GM18870 (cell line): ENCODE results near the gene CITED2.
"Not testable (repeated sequence)": the region's sequence is repeated elsewhere in the genome, so short reads cannot be mapped to it uniquely, and the experiment has no call there.

ENCODE experiments used
- ATAC-seq: cut with Tn5 transposase; IDR thresholded peaks from one replicate; pipeline ENCODE4 v1.9.1; 2021; ENCODE audit warnings: moderate library complexity; ENCODE audit not compliant: unreplicated experiment

The CITED2 gene, protein sequence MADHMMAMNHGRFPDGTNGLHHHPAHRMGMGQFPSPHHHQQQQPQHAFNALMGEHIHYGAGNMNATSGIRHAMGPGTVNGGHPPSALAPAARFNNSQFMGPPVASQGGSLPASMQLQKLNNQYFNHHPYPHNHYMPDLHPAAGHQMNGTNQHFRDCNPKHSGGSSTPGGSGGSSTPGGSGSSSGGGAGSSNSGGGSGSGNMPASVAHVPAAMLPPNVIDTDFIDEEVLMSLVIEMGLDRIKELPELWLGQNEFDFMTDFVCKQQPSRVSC

GRCh38 chr6:139374357-139375225 is at the start of gene CITED2:
CITED2 (minus strand) TSS chr6:139374648; CDS start chr6:139373944, 704 bp downstream.
- ATAC-seq = peak; percentile 81

DNA sequence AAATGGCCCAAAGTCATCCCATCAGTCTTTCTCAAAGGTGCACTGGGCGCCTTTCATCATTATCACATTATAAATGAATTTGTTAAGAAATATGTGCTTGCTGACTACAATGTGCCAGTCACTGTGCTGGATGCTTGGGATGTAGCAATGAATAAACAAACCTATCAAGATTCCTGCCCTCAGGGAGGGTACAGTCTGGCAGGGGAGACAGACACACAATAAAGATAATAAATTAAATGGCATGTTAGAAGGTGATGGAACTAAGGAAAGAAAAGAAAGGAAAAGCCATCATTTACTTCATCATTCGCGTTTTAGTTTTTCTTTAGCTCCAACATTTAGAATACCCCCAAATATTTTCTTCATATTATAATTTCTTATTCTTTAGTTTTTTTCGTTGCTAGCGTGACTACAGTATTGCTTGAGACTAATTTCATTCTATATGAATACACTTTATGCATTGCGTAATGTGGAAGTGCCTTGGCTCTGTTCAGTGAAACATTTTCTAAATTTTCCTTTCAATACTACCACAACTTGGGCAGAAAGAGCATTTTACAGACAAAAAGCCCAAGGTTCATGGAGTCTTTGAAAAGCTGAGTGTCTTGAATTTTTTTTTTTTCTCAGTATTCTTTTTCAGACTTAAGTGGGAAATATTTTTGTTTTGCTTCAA is 48.7 kb upstream of the CITED2 start:
- no peak for ATAC-seq

DNA sequence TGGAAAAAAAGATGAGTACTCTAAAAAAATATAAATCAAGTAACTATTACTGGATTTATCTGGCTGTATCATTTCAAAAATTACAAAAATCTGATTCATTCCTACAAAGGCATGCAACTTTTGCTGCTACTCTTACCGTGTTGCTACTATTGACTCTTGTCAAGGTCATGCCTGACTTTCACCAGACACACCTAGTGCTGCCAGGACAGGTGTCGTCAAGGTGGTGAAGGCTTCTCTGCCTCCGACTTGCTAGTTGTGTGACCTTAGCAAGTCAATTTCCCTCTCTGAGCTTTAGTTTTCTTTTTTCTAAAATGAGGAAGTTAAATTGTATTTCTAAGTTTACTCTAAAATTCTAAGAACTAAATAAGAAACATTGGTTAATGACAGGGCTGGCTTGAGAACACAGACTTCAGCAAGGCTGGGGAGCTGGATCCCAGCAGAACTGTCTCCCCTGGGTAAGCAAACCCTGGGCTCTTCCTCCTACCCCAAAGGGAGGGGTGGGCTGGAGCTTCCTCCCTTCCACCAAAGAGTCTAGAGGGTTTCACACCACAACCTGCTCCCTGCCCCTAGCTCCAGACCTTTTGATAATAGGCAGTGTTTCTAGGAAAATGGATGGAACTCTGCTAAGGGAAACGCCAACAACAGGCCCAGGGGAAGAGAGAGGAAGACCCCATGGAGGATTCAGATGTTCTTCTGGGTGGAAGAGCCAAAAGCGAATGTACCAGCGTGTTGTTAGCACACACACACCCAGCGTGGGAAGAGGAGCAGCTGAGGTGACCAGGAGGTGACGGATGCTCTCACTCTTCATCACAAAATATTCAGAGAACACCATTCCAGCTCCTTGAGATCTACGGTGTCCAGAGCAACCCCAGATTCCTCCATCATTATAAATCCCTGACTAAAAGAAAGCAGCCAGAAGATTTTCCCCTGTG is 47.9 kb upstream of the CITED2 start:
- no peak for ATAC-seq

GRCh38 chr6:139418481-139419132 is 44.2 kb upstream of the CITED2 start:
- ATAC-seq = no peak

GRCh38 chr6:139416146-139416545 is 41.7 kb upstream of the CITED2 start:
- no peak for ATAC-seq

GRCh38 chr6:139415365-139415764 is 40.9 kb upstream of the CITED2 start:
- no peak for ATAC-seq

- ATAC-seq = not testable (repeated sequence)
Observed at GRCh38 chr6:139412103-139412502, 37.7 kb upstream of the CITED2 start.

DNA sequence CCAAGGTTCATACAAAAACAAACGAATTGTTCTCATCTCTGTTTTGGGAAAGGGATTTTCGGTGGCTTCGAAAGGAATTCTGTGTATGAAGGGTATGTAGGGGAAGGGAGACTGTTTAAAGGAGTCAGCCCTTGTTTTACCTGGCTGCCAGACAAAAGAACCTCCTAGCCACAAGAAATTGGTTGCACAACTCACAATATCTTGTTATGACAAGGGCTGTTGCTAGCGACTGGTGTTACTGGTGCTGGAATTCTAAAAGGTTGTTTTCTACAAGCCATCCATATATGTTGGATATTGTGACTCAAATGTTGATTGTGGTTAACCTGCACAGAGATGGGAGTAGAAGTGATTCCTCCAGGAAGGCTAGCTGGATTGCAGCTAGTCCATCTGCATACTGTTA is 34.6 kb upstream of the CITED2 start:
- no peak for ATAC-seq

DNA sequence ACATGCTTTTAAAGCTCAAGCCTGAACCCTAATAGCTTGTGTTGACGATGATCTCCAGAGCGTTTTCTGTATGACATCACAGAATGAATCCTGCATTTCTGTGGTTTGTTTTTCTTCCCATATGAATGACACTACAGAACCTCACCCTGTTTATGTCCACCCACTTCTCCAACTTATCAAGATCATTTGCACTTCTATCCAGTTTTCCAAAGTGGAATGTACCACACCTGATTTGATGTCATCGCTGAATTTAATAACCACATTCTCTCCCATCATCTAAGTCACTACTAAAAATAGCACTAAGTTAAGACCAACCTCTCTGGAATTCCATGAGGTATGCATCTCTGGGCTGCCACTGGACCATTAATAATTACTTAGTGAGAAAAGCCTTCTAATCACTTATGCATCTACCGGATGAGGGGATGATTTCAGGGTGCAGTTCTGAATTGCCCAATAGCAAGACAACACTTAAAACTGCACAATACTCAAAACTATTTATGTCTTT is 33.3 kb upstream of the CITED2 start:
- ATAC-seq = no peak

DNA sequence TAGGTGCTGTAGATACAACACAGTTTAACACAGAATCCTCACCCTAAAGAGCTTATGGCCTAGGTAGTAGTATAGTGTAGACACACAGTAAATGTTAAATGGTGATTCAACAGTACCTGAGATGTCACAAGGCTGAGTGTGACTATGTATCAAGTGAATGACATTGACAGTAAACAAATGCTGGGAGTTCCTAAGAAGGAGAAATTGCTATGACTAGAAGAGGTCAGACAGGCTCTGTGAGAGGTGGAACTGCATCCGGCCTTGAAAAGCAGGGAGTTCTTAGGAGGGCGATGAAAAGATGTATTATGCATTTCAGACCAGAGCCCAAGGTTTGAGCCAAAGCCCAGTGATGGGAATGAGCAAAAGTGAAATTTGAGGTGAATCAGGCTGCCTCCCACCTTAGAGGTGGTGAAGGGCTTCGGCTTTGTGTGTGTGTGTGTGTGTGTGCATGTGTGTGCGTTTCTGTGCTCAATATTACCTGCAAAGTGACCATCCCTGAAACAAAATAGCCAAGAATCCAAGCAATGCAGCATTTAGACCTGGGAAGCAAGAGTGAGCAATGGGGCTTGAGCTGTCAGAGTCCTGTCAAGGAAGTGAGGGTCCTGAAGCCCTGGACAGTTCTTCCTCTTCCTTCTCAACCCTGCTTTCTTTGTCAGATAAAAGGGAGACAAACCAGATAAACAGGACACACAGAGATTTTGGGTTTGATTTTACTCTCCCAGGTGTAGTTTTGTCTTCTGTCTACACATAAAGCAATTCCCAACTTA is 32.3 kb upstream of the CITED2 start:
- no peak for ATAC-seq

- ATAC-seq = no peak
Observed at GRCh38 chr6:139402876-139403386, 28.5 kb upstream of the CITED2 start.

GRCh38 chr6:139398658-139399057 is 24.2 kb upstream of the CITED2 start:
- ATAC-seq = no peak

- ATAC-seq = no peak
Observed at GRCh38 chr6:139395891-139396301, 21.4 kb upstream of the CITED2 start.

DNA sequence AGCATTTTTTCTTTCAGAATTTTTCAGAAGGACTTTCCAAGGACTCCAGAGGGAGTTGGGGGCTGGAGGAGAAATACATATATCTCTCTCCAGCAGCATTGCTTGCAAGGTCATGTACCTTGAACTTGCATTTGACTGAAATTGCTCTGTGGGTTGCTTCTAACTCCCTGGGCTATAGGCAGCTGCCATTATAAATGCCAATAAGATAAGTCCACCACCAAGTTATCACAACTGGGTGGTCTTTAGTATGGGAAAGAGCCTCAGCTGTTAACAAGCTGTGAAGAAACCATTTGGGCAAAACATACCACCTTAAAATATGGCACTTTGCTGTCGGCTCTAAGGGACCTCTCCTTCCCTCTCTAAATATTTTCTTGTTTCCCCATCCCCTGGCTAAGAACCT is 20.9 kb upstream of the CITED2 start:
- no peak for ATAC-seq

- no peak for ATAC-seq
Observed at GRCh38 chr6:139394027-139394649, 19.7 kb upstream of the CITED2 start.

- ATAC-seq = peak; percentile 100
Observed at GRCh38 chr6:139392794-139393193, 18.3 kb upstream of the CITED2 start.

DNA sequence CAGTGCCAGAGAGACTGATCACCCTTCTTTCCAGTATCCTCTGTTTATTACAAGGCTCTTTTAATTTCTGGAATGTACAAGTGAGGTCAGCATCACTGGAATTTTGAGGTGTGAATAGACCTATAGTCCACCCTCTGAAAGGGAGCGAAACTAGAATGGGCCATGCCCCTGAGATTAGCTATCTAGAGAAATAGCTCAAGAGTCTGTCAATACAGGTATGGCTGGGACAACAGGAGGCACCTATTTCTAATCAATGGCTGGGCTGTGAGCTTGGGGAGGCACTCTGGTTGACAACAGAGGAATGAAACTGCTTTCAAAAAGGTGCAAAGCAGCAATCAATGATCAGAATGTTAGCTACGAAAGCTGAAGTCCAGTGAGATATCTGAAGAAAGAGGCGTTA is 17.3 kb upstream of the CITED2 start:
- no peak for ATAC-seq

- ATAC-seq = no peak
Observed at GRCh38 chr6:139390447-139390846, 16.0 kb upstream of the CITED2 start.
